Heart right ventricle (tissue), 16 donors: ENCODE measurements around the gene DCHS1. TPM values are rescaled to one million over a fixed set of nuclear protein-coding genes. Genes with fewer than 3 reads are reported as not detected.
A peak's percentile ranks its signal among the peaks of the same experiment; 100 is the strongest.

Experiments used
- ATAC-seq, 8 donors: fragments of 200-7000 bp; cut with Tn5 transposase; one replicate each; pipeline ENCODE4 v1.9.1; 2020; ENCODE audit warnings: mild to moderate bottlenecking in 8 of 8, moderate library complexity in 8 of 8, moderate number of reproducible peaks in 1 of 8
- DNase-seq, 2 donors: peaks; one replicate each; pipeline ENCODE4 v3.0.0-alpha.2; 2020
- H3K27ac ChIP-seq, 10 donors: fragments of 200-600 bp; sonication (generic) in 2 of 10; one replicate each; pipeline versions ENCODE4 v1.5.0 to v1.8.0; 2020 to 2022; ENCODE audit warnings: mild to moderate bottlenecking in 3 of 10
- H3K27me3 ChIP-seq, 7 donors: fragments of 200-600 bp; one replicate each; pipeline ENCODE4 v1.8.0; 2021 to 2022; ENCODE audit warnings: mild to moderate bottlenecking in 2 of 7
- H3K36me3 ChIP-seq, 9 donors: fragments of 200-600 bp; sonication (generic) in 1 of 9; one replicate each; pipeline versions ENCODE4 v1.5.0 to v1.8.0; 2020 to 2022; ENCODE audit warnings: mild to moderate bottlenecking in 2 of 9
- H3K4me1 ChIP-seq, 9 donors: fragments of 200-600 bp; sonication (generic) in 1 of 9; one replicate each; pipeline versions ENCODE4 v1.5.0 to v1.8.0; 2020 to 2022; ENCODE audit warnings: mild to moderate bottlenecking in 4 of 9
- H3K4me3 ChIP-seq, 10 donors: fragments of 200-600 bp; sonication (generic) in 2 of 10; one replicate each; pipeline versions ENCODE4 v1.5.0 to v1.8.0; 2020 to 2022; ENCODE audit warnings: mild to moderate bottlenecking in 7 of 10, moderate library complexity in 2 of 10
- H3K9me3 ChIP-seq, 11 donors: fragments of 200-600 bp in 10 of 11; sonication (generic) in 2 of 11; one replicate each; pipeline versions ENCODE4 v1.5.0 to v1.8.0; 2013 to 2022; ENCODE audit warnings: mild to moderate bottlenecking in 2 of 11, control low read depth in 1 of 11, moderate library complexity in 1 of 11
- WGBS, 2 donors: extraction: QIAGEN DNeasy Blood & Tissue Kit; methylation state at CpG; one replicate each; pipeline ENCODE4 v1.1.7; 2013; ENCODE audit warnings: inconsistent platforms in 1 of 2; 5-methylcytosine and 5-hydroxymethylcytosine counted together
- intact Hi-C, 10 donors: fragments of 100-400 bp; cut with DNase I; formaldehyde crosslinking; loops; one replicate each; pipeline versions ENCODE4 v1.11.1 to v1.14.2; 2022
- polyA plus RNA-seq, 2 donors: library from polyadenylated mRNA; stranded (reverse); fragments of 200-250 nt; gene quantifications; one replicate each; pipeline ENCODE4 v1.2.3, GENCODE V29; 2013
- total RNA-seq, 10 donors: library from RNA; stranded (reverse); fragmentation: NEBNext Ultra II Directional in 3 of 10; extraction: Animal tissue kit (Norgen Biotek cat#: 25700) in 3 of 10; gene quantifications; one replicate each; pipeline versions ENCODE4 v1.2.1 to v1.2.4, GENCODE V29; 2021 to 2023
- TF ChIP-seq, protein P1 (sequence below), 9 donors: fragments of 200-600 bp; sonication (generic) in 2 of 9; IDR thresholded peaks; one replicate each; pipeline versions ENCODE4 v1.5.0 to v1.8.0; 2021 to 2022; ENCODE audit warnings: antibody characterized with exemption in 9 of 9, mild to moderate bottlenecking in 5 of 9, moderate library complexity in 1 of 9
- donor health status: Arrhythmogenic right ventricular cardiomyopathy.
- donor health status: ischemic (EF 13 %, LVEDD 7.1; RV severe dilation, severe dysfunction).
- donor health status: healthy with polysubstance abuse.
- donor health status: DM: no; HTN: yes; CAD: no.
- donor health status: DM: no; HTN: no; CAD: no.
- donor health status: ischemic (EF 25% LVEDD 6.9; RV normal size, moderate dysfunction).
- donor health status: ischemic (EF 25% LVEDD 5.7; RV mildly dilated, moderate dysfunction).
- donor health status: healthy.
- donor health status: DM: yes; HTN: yes; CAD: no.
- donor health status: Ischemic cardiomyopathy.
- donor health status: ischemic (EF 35%, LVEDD 5.7; RV mildly dilated, moderate dysfunction).
- donor health status: nonischemic (EF 11% LVEDD 7.7; RV severe dilation, severe dysfunction).
- donor health status: DM: yes; HTN: yes; CAD: no.
- donor health status: PGD.
- donor health status: ischemic (EF 29% LVEDD 5.4; RV normal size, mild dysfunction).
- donor health status: nonischemic (EF 23%, LVEDD 6.1; RV moderate dilation, normal function).

The DCHS1 gene
- total and polyA plus RNA-seq, 12 donors = 4.1 to 12.4 (median 8.2) TPM

DNA sequence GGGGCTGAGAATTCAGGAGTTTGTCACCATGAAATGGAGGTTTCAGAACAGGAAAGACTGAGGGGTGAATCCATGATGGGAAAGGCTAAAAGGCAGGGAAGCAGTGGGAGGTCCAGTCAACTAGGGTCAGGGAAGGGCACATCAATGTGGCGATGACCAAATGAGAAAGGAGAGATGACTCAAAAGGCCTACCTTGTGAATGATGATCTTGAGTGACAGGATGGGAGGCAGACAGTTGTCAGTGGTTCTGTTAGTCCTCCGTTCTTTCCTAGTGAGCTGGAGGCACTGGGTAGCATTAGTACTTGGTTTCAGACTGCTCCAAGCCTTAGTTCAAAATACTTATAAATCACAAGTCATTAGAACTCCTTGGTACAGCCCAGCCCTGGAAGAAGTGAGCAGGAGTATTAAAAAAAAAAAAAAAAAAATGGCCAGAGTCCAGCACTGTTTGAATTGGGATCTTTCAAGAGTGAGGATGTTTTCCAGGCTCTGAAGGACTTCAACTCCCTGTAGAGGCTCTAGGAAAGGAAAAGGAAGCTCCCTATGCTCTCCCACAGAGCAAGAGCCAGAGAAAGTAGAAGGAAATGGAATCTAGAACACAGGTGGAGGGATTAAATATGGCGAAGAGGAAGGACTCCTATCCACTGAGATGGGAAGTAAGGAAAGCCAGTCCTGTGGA lies 8.3 kb upstream of the DCHS1 start:
- intact Hi-C loops = no loop called here

DNA sequence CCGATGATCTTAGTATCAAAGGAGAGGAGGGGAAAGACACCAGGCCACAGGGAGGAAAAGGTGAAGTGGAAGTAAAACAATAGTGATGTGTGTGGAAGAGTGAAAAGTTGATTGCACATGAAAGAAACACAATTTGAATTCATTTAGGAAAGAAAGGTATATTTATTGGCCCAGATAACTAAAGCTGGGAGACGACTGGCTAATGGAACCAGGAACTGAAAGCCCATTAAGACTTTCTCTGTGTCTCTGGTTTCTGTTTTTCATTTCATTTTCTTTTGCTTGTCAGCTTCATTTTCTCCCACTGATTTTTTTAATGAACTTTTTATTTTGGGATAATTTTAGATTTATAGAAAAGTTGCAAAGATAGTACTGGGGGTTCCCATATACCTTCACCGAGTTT lies 5.1 kb upstream of the DCHS1 start:
- intact Hi-C loops = no loop called here

More for the DNA sequence above, 8.3 kb upstream of the DCHS1 start:
- TF ChIP-seq, protein P1, sequence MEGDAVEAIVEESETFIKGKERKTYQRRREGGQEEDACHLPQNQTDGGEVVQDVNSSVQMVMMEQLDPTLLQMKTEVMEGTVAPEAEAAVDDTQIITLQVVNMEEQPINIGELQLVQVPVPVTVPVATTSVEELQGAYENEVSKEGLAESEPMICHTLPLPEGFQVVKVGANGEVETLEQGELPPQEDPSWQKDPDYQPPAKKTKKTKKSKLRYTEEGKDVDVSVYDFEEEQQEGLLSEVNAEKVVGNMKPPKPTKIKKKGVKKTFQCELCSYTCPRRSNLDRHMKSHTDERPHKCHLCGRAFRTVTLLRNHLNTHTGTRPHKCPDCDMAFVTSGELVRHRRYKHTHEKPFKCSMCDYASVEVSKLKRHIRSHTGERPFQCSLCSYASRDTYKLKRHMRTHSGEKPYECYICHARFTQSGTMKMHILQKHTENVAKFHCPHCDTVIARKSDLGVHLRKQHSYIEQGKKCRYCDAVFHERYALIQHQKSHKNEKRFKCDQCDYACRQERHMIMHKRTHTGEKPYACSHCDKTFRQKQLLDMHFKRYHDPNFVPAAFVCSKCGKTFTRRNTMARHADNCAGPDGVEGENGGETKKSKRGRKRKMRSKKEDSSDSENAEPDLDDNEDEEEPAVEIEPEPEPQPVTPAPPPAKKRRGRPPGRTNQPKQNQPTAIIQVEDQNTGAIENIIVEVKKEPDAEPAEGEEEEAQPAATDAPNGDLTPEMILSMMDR (IDR thresholded peaks at IDR 0.05) = no peak
- Histone ChIP-seq H3K36me3 (no peaks in the 10 kb centered on the region), H3K27me3 (peaks cover 0 to 3% (median 0%) of the 10 kb centered on the region in 7 donors), H3K9me3 (no peaks in the 10 kb centered on the region), H3K4me1 (peaks cover 0 to 23% (median 5%) of the 10 kb centered on the region in 9 donors), H3K4me3 (no peak overlapping the region), H3K27ac (peak overlapping the region in 5 of 10 donors; percentile 20 to 73 (median 50))
- DNase-seq (no peak), ATAC-seq (peak in 7 of 8 donors; percentile 37 to 86 (median 82))
- 57 to 64% methylated on average over 3 of the region's 3 CpGs for WGBS, 2 donors

DNA sequence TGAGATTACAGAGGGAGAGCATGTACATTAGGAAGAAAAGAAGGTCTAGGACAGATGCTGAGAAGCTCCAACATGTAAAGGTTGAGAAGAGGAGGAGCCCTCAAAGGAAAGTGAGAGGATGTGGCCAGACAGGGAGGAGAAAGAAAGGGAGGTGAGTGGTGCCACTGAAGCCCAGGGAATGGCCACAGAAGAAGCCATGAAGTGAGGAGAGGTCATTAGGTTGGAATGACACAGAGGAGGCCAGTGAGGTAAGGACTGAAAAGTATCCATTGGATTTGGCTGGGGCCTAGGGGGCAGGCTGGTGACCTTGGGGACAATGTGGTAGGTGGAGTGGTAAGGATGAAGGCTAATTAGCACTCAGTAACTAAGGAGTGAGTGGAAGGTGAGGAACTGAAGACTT lies 3.0 kb upstream of the DCHS1 start:
- no peak for DNase-seq
- peaks cover 7 to 42% (median 14%) of the 10 kb centered on the region in 9 donors for H3K4me1 ChIP-seq
- intact Hi-C loops = no loop called here
- no peaks in the 10 kb centered on the region for H3K36me3 ChIP-seq
- H3K27ac ChIP-seq = no peak overlapping the region
- ATAC-seq = no peak
- H3K9me3 ChIP-seq = no peaks in the 10 kb centered on the region
- peaks cover 0 to 27% (median 0%) of the 10 kb centered on the region in 7 donors for H3K27me3 ChIP-seq
- TF ChIP-seq, protein P1 (IDR thresholded peaks at IDR 0.05) = no peak
- no peak overlapping the region for H3K4me3 ChIP-seq

More for the DNA sequence above, 5.1 kb upstream of the DCHS1 start:
- ATAC-seq = no peak
- H3K4me1 ChIP-seq = peaks cover 0 to 39% (median 9%) of the 10 kb centered on the region in 9 donors
- 93 to 96% methylated on average over 3 of the region's 3 CpGs for WGBS, 2 donors
- H3K27me3 ChIP-seq = peaks cover 0 to 19% (median 0%) of the 10 kb centered on the region in 7 donors
- H3K4me3 ChIP-seq = no peak overlapping the region
- no peaks in the 10 kb centered on the region for H3K9me3 ChIP-seq
- H3K36me3 ChIP-seq = no peaks in the 10 kb centered on the region
- DNase-seq = no peak
- TF ChIP-seq, protein P1 (IDR thresholded peaks at IDR 0.05) = no peak
- H3K27ac ChIP-seq = no peak overlapping the region

DNA sequence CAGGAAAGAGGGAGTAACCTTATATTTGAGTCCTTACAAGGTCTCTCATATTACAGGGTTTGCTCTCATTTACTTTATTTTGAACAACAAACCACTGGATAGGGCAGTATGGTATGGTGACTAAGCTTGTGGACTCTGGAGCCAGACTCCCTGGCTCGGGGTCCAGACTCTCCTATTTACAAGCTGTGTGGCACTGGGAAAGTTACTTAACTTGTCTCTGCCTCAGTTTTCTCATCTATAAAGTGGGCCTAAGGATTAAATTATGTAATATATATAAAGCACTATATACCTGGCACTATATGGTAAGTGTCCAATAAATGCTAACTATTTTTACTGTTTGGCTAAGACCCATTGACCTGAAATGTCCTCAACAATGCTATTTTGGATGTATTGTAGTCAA lies 1.7 kb upstream of the DCHS1 start:
- no peak overlapping the region for H3K4me3 ChIP-seq
- peaks cover 8 to 47% (median 16%) of the 10 kb centered on the region in 9 donors for H3K4me1 ChIP-seq
- intact Hi-C loops = no loop called here
- H3K36me3 ChIP-seq = no peaks in the 10 kb centered on the region
- peak overlapping the region in 1 of 10 donors; percentile 91 for H3K27ac ChIP-seq
- ATAC-seq (no peak), DNase-seq (no peak)
- TF ChIP-seq, protein P1 (IDR thresholded peaks at IDR 0.05) = no peak
- no peaks in the 10 kb centered on the region for H3K9me3 ChIP-seq
- peaks cover 0 to 27% (median 0%) of the 10 kb centered on the region in 7 donors for H3K27me3 ChIP-seq
- WGBS, 2 donors = 91 to 92% methylated on average over 1 of the region's 1 CpG
